ENCODE measurements around the gene MVK.

Gene MVK

DNA sequence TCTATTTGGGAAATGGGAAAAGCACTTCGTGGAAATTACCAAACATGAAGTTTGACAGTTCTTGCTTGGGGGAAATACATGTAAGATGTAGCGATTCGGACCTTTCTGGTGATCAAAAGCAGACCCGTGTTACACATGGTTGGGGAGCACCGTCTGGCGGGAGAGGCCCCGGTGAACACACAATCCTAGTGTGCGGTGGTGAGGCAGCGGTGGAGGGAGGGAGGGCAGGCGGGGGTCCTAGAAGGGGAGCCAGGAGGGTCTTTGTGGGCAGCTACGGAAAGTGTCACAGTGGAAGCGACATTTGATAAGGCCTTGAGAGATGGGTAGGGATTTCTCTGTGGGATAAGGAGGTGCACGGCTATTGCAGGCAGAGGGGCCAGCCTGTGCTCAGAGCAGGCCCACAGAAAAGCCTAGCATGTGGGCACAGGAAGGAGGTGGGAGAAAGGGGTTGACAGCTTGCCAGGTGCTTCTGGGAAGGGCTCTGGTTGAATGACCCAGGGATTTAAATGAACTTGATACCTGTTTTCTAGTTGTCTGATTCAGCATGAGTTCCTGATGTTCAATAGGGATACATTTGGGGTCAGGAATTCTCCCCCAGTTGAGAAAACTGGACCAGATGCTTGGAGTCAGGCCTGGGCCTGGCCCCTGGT, 7.2 kb downstream of the MVK start:
- no peak for DNase-seq (ENCODE audit: extremely low spot score)
- TF ChIP-seq ARNT (IDR thresholded peaks at IDR 0.05) = no peak
- TF ChIP-seq ZNF384 (IDR thresholded peaks at IDR 0.05) = no peak
- TF ChIP-seq CTBP1 (IDR thresholded peaks at IDR 0.05; ENCODE audit: borderline replicate concordance) = no peak
- no peak for TF ChIP-seq FOXK2 (IDR thresholded peaks at IDR 0.05)
- TF ChIP-seq L3MBTL2 (conservative IDR thresholded peaks at IDR 0.05) = no peak
- TF ChIP-seq, protein P1, sequence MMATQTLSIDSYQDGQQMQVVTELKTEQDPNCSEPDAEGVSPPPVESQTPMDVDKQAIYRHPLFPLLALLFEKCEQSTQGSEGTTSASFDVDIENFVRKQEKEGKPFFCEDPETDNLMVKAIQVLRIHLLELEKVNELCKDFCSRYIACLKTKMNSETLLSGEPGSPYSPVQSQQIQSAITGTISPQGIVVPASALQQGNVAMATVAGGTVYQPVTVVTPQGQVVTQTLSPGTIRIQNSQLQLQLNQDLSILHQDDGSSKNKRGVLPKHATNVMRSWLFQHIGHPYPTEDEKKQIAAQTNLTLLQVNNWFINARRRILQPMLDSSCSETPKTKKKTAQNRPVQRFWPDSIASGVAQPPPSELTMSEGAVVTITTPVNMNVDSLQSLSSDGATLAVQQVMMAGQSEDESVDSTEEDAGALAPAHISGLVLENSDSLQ (IDR thresholded peaks at IDR 0.05) = no peak
- TF ChIP-seq NFRKB (IDR thresholded peaks at IDR 0.05) = no peak
- TF ChIP-seq SP1 (IDR thresholded peaks at IDR 0.05) = no peak
- TF ChIP-seq LEF1 (IDR thresholded peaks at IDR 0.05; ENCODE audit: borderline replicate concordance) = no peak
- TF ChIP-seq FOXA1 (IDR thresholded peaks at IDR 0.05) = no peak
- TF ChIP-seq HDGF (IDR thresholded peaks at IDR 0.05; ENCODE audit: borderline replicate concordance) = no peak
- no peak for TF ChIP-seq SUZ12 (IDR thresholded peaks at IDR 0.05)
- TF ChIP-seq TARDBP (IDR thresholded peaks at IDR 0.05) = no peak
- TF ChIP-seq ELF4 (IDR thresholded peaks at IDR 0.05) = no peak
- TF ChIP-seq FOXM1 (IDR thresholded peaks at IDR 0.05; ENCODE audit: borderline replicate concordance) = no peak
- no peak for TF ChIP-seq BHLHE40 (IDR thresholded peaks at IDR 0.05; ENCODE audit: borderline replicate concordance)
- CTCF ChIA-PET = no interaction called here
- POLR2A ChIA-PET = no interaction called here

DNA sequence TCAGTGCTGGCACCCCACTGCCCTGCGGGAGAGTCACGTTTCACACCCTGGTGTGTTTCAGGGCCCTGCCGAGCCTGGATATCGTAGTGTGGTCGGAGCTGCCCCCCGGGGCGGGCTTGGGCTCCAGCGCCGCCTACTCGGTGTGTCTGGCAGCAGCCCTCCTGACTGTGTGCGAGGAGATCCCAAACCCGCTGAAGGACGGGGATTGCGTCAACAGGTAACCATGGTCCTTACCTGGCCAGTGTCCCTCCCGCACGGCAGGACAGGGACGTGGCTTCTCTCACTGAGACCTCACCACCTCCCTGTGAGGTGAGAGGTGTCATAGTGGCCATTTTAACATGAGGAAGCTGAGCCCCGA, 7.7 kb downstream of the MVK start:
- POLR2A ChIA-PET = no interaction called here
- no peak for TF ChIP-seq CTBP1 (IDR thresholded peaks at IDR 0.05; ENCODE audit: borderline replicate concordance)
- no peak for TF ChIP-seq ELF4 (IDR thresholded peaks at IDR 0.05)
- TF ChIP-seq HDGF (IDR thresholded peaks at IDR 0.05; ENCODE audit: borderline replicate concordance) = no peak
- TF ChIP-seq ZNF384 (IDR thresholded peaks at IDR 0.05) = no peak
- no peak for TF ChIP-seq BHLHE40 (IDR thresholded peaks at IDR 0.05; ENCODE audit: borderline replicate concordance)
- no peak for TF ChIP-seq FOXM1 (IDR thresholded peaks at IDR 0.05; ENCODE audit: borderline replicate concordance)
- no peak for TF ChIP-seq L3MBTL2 (conservative IDR thresholded peaks at IDR 0.05)
- TF ChIP-seq SUZ12 (IDR thresholded peaks at IDR 0.05) = no peak
- no peak for TF ChIP-seq FOXK2 (IDR thresholded peaks at IDR 0.05)
- TF ChIP-seq FOXA1 (IDR thresholded peaks at IDR 0.05) = no peak
- no peak for TF ChIP-seq TARDBP (IDR thresholded peaks at IDR 0.05)
- no peak for TF ChIP-seq SP1 (IDR thresholded peaks at IDR 0.05)
- no peak for TF ChIP-seq LEF1 (IDR thresholded peaks at IDR 0.05; ENCODE audit: borderline replicate concordance)
- TF ChIP-seq ARNT (IDR thresholded peaks at IDR 0.05) = no peak
- TF ChIP-seq, protein P1 (IDR thresholded peaks at IDR 0.05) = no peak
- TF ChIP-seq NFRKB (IDR thresholded peaks at IDR 0.05) = no peak
- DNase-seq (ENCODE audit: extremely low spot score) = no peak
- CTCF ChIA-PET = no interaction called here

DNA sequence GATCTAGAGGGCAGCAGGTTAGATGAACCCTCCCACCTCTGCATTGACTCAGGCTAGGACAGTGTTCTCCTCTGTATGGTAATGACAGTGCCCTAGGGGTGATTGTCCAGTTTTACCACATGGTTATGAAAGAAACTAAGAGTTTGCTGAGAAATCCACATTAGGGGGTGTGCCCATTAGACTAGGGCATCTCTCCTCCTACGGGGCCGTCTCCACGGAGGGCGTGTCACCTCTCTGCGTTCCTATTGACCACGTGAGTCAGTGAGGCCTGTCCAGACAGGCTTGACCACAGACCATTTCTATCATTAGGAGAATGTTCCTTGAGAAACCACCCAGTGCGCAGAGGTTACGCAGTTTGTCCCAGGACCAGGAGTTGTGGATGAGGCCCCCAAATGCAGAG, 8.3 kb downstream of the MVK start:
- POLR2A ChIA-PET = no interaction called here
- no peak for DNase-seq (ENCODE audit: extremely low spot score)
- CTCF ChIA-PET = no interaction called here
- TF ChIP-seq HDGF (IDR thresholded peaks at IDR 0.05; ENCODE audit: borderline replicate concordance) = no peak
- TF ChIP-seq FOXA1 (IDR thresholded peaks at IDR 0.05) = no peak
- no peak for TF ChIP-seq CTBP1 (IDR thresholded peaks at IDR 0.05; ENCODE audit: borderline replicate concordance)
- no peak for TF ChIP-seq FOXK2 (IDR thresholded peaks at IDR 0.05)

DNA sequence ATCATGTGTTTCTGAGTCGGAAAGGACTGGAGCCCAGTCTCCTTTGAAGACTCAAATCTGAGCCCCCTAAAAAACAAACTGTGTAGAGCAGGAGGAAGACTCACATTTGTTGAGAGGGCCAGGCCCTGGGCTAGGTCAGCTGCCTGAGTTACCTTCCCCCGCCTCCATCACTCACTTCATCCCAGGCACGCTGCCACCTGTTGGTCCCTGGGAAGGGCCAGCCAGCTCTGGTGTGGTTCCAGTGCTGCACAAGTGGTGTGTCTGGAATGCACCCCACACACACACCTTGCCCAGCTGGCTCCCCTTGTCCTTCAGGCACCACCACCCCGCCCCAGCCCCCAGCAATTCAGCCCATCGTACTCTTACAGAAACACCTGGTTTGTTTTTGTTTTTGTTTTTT, 9.0 kb downstream of the MVK start:
- CTCF ChIA-PET = no interaction called here
- TF ChIP-seq FOXM1 (IDR thresholded peaks at IDR 0.05; ENCODE audit: borderline replicate concordance) (no peak), FOXA1 (IDR thresholded peaks at IDR 0.05) (no peak), LEF1 (IDR thresholded peaks at IDR 0.05; ENCODE audit: borderline replicate concordance) (no peak), NFRKB (IDR thresholded peaks at IDR 0.05) (no peak), SP1 (IDR thresholded peaks at IDR 0.05) (no peak), BHLHE40 (IDR thresholded peaks at IDR 0.05; ENCODE audit: borderline replicate concordance) (no peak), TARDBP (IDR thresholded peaks at IDR 0.05) (no peak), ARNT (IDR thresholded peaks at IDR 0.05) (no peak)
- TF ChIP-seq, protein P1 (IDR thresholded peaks at IDR 0.05) = no peak
- POLR2A ChIA-PET = no interaction called here
- no peak for DNase-seq (ENCODE audit: extremely low spot score)

DNA sequence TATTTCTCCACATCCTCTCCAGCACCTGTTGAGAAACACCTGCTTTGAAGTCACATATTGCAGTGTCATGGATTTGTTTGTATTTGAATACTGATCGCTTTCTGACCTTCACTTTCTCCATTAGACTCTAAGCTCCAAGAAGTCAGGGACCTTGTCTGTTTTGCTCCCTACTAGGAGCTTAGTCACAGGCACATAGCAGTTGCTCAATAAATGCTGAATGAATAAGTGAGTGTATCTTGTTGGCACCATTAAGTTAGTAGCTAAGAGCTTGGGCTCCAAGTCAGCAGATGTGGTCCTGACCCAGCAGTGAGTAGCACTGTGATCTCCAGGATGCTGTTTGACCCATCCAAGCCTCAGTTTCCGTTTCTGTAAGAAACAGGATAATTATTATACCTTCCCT, 10.1 kb downstream of the MVK start:
- CTCF ChIA-PET = no interaction called here
- TF ChIP-seq SUZ12 (IDR thresholded peaks at IDR 0.05) = no peak
- TF ChIP-seq FOXK2 (IDR thresholded peaks at IDR 0.05) = no peak
- no peak for TF ChIP-seq CTBP1 (IDR thresholded peaks at IDR 0.05; ENCODE audit: borderline replicate concordance)
- no peak for TF ChIP-seq L3MBTL2 (conservative IDR thresholded peaks at IDR 0.05)
- TF ChIP-seq, protein P1 (IDR thresholded peaks at IDR 0.05) = no peak
- no peak for TF ChIP-seq ELF4 (IDR thresholded peaks at IDR 0.05)
- TF ChIP-seq TARDBP (IDR thresholded peaks at IDR 0.05) = no peak
- no peak for TF ChIP-seq BHLHE40 (IDR thresholded peaks at IDR 0.05; ENCODE audit: borderline replicate concordance)
- no peak for TF ChIP-seq FOXM1 (IDR thresholded peaks at IDR 0.05; ENCODE audit: borderline replicate concordance)
- no peak for TF ChIP-seq NFRKB (IDR thresholded peaks at IDR 0.05)
- no peak for TF ChIP-seq ARNT (IDR thresholded peaks at IDR 0.05)
- TF ChIP-seq SP1 (IDR thresholded peaks at IDR 0.05) = no peak
- TF ChIP-seq FOXA1 (IDR thresholded peaks at IDR 0.05) = no peak
- TF ChIP-seq LEF1 (IDR thresholded peaks at IDR 0.05; ENCODE audit: borderline replicate concordance) = no peak
- TF ChIP-seq ZNF384 (IDR thresholded peaks at IDR 0.05) = no peak
- no peak for TF ChIP-seq HDGF (IDR thresholded peaks at IDR 0.05; ENCODE audit: borderline replicate concordance)
- no peak for DNase-seq (ENCODE audit: extremely low spot score)
- POLR2A ChIA-PET = no interaction called here

All from HEK293T (cell line).